ENCODE data around the gene YPEL3. TPM values are rescaled to one million over a fixed set of nuclear protein-coding genes. Genes with fewer than 3 reads are reported as not detected.
A peak's percentile ranks its signal among the peaks of the same experiment; 100 is the strongest.
"Not testable (repeated sequence)": the region's sequence is repeated elsewhere in the genome, so short reads cannot be mapped to it uniquely, and the experiment has no call there.

The YPEL3 gene
- total RNA-seq, 1 donor from 2014 or later = 75.8 TPM

GRCh38 chr16:30119428-30119827 lies 23.4 kb upstream of the YPEL3 start:
- POLR2A ChIA-PET = interaction anchor here (1.4 to 2.1 kb wide), 2 partner anchors 27 to 64 kb away, joined by 5 to 12 read pairs; partner anchors contain the start of genes CORO1A and TBX6
- TF ChIP-seq CTCF (IDR thresholded peaks at IDR 0.05) = no peak
- Mint-ChIP-seq H3K27ac (no peak overlapping the region), H3K4me3 (no peak overlapping the region), H3K9me3 (no peaks in the 10 kb centered on the region), H3K4me1 (peaks cover 27% of the 10 kb centered on the region), H3K36me3 (ENCODE audit: low read depth) (peaks cover 30% of the 10 kb centered on the region), H3K27me3 (no peaks in the 10 kb centered on the region)
- intact Hi-C loops (cut with micrococcal nuclease) = no loop called here
- CTCF ChIA-PET = no interaction called here
- no peak for DNase-seq
- no peak for ATAC-seq (ENCODE audit: low read depth)

GRCh38 chr16:30117768-30118167 lies 21.8 kb upstream of the YPEL3 start:
- intact Hi-C loops (cut with micrococcal nuclease) = no loop called here
- CTCF ChIA-PET = no interaction called here

GRCh38 chr16:30116291-30117207 lies 20.5 kb upstream of the YPEL3 start:
- no peak overlapping the region for H3K4me3 Mint-ChIP-seq
- CTCF ChIA-PET = interaction anchor here (0.6 kb wide), 1 partner anchor 60 kb away, joined by 4 read pairs; no protein-coding TSS in a partner anchor
- H3K27ac Mint-ChIP-seq = no peak overlapping the region
- peaks cover 36% of the 10 kb centered on the region for H3K36me3 Mint-ChIP-seq (ENCODE audit: low read depth)
- TF ChIP-seq CTCF (IDR thresholded peaks at IDR 0.05) = no peak
- POLR2A ChIA-PET = interaction anchor here (1.2 to 3.1 kb wide), 2 partner anchors 51 to 67 kb away, joined by 5 to 9 read pairs; partner anchors contain the start of genes ALDOA and CORO1A
- intact Hi-C loops (cut with micrococcal nuclease) = no loop called here
- ATAC-seq (ENCODE audit: low read depth) (no peak), DNase-seq (no peak)
- H3K27me3 Mint-ChIP-seq = no peaks in the 10 kb centered on the region
- no peaks in the 10 kb centered on the region for H3K9me3 Mint-ChIP-seq
- H3K4me1 Mint-ChIP-seq = peaks cover 18% of the 10 kb centered on the region

More at GRCh38 chr16:30117768-30118167, 21.8 kb upstream of the YPEL3 start:
- POLR2A ChIA-PET = interaction anchor here (1.0 to 1.5 kb wide), 3 partner anchors 52 to 542 kb away, joined by 3 to 5 read pairs (median 4); partner anchors contain the start of genes ALDOA and CORO1A
- Mint-ChIP-seq H3K4me3 (no peak overlapping the region), H3K9me3 (no peaks in the 10 kb centered on the region), H3K36me3 (ENCODE audit: low read depth) (peaks cover 34% of the 10 kb centered on the region), H3K27ac (no peak overlapping the region), H3K27me3 (no peaks in the 10 kb centered on the region), H3K4me1 (peaks cover 27% of the 10 kb centered on the region)
- no peak for TF ChIP-seq CTCF (IDR thresholded peaks at IDR 0.05)
- ATAC-seq (ENCODE audit: low read depth) (no peak), DNase-seq (no peak)

GRCh38 chr16:30115238-30115637 lies 19.2 kb upstream of the YPEL3 start:
- DNase-seq (no peak), ATAC-seq (ENCODE audit: low read depth) (peak; percentile 18)
- Mint-ChIP-seq H3K27ac (no peak overlapping the region), H3K4me3 (no peak overlapping the region), H3K27me3 (no peaks in the 10 kb centered on the region), H3K36me3 (ENCODE audit: low read depth) (peaks cover 40% of the 10 kb centered on the region), H3K9me3 (no peaks in the 10 kb centered on the region), H3K4me1 (peaks cover 11% of the 10 kb centered on the region)
- no peak for TF ChIP-seq CTCF (IDR thresholded peaks at IDR 0.05)
- POLR2A ChIA-PET = interaction anchor here (0.7 to 3.1 kb wide), 2 partner anchors 8 to 68 kb away, joined by 7 to 9 read pairs; partner anchors contain the start of gene CORO1A
- intact Hi-C loops (cut with micrococcal nuclease) = no loop called here
- CTCF ChIA-PET = interaction anchor here (1.4 kb wide), 1 partner anchor 23 kb away, joined by 3 read pairs; no protein-coding TSS in a partner anchor

- H3K4me1 Mint-ChIP-seq; H3K4me3 Mint-ChIP-seq; DNase-seq; ATAC-seq (ENCODE audit: low read depth); H3K9me3 Mint-ChIP-seq; H3K27ac Mint-ChIP-seq; H3K27me3 Mint-ChIP-seq; intact Hi-C loops (cut with micrococcal nuclease): not testable (repeated sequence)
- ChIA-PET POLR2A (interaction anchor here (0.7 to 3.1 kb wide), 2 partner anchors 9 to 69 kb away, joined by 7 to 9 read pairs; partner anchors contain the start of gene CORO1A), CTCF (interaction anchor here (1.4 kb wide), 1 partner anchor 23 kb away, joined by 3 read pairs; no protein-coding TSS in a partner anchor)
- H3K36me3 Mint-ChIP-seq (ENCODE audit: low read depth) = peaks cover 40% of the 10 kb centered on the region
These were observed 18.8 kb upstream of the YPEL3 start for GRCh38 chr16:30114833-30115232.
